ENCODE data around the gene TMEM51. TPM values are rescaled to one million over a fixed set of nuclear protein-coding genes. Genes with fewer than 3 reads are reported as not detected.

The TMEM51 gene
- total and polyA plus RNA-seq, 9 of the 15 experiments (the other 6 are each of a cell fraction or from before 2014, with no cell fraction given) = 0.06 to 1.4 (median 0.58) TPM

- TF ChIP-seq ZNF318 (IDR thresholded peaks at IDR 0.05; ENCODE audit: borderline replicate concordance in 1 of 2, low read depth in 1 of 2) = no peak
These were observed 25.3 kb downstream of the TMEM51 start (continued) for GRCh38 chr1:15178571-15179484.
